SIG-M5 treated with dmso at 0.1 percent for 504 hours (cell line): ENCODE results near the gene ZBTB16.
A peak's percentile ranks its signal among the peaks of the same experiment; 100 is the strongest.

ENCODE experiments used
- DNase-seq: peaks from one replicate; lab custom pipeline; 2025; ENCODE audit not compliant: unreplicated experiment; lab: John Stamatoyannopoulos, UW

ZBTB16 gene

DNA sequence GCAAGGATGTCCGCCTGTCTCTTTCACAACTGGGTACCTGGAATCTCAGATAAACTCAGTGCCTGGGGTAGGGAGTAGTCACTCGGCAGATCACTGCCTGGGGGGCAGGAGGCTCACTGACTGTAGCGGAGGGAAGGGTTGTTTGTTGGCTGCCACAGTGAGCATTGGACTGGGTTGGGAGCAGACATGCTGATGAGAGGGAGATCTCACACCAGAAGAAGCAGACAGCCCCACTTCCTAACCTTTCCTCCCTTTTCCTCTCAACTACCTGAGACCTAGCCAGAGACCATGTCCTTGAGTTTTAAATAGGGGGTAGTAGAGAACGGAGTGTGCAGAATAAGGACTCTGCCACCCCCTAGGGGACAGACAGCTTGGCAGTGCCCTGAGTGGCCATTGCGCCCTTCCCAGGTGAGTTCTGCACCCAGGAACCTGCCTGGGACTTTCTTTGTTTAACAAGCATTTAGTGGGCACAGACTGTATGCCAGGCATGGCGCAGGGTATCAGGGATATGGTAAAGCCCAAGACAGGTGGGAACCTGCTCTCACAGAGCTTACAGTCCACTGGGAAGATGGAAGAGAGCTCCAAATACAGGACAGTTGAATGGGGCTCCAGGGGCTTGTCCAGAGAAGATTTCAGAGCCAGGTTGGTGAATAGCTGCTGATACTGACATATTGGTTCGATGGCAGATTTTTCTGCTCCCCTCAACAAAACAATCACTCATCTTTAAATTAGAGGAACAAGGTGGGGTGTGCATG lies 121.0 kb downstream of the ZBTB16 start:
- DNase-seq, result no peak

DNA sequence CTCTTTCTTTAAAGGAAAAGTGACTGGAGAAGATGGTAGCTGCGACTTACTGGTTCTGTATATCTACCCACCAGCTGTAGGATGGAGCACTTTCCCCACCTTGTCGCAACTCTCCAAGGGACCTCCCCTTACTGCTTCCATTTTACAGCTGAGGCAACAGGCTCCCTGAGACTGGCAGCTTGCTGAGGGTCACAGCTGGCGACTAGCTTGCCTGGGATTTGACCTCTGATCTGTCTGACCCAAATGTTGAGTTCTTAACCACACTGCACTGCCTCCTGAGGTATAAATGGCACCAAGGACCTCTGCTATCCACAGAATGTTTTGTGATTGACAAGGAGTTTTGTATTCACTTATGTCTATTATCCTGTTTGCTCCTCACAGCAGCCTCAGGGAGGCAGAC lies 121.7 kb downstream of the ZBTB16 start:
- DNase-seq, result no peak

DNA sequence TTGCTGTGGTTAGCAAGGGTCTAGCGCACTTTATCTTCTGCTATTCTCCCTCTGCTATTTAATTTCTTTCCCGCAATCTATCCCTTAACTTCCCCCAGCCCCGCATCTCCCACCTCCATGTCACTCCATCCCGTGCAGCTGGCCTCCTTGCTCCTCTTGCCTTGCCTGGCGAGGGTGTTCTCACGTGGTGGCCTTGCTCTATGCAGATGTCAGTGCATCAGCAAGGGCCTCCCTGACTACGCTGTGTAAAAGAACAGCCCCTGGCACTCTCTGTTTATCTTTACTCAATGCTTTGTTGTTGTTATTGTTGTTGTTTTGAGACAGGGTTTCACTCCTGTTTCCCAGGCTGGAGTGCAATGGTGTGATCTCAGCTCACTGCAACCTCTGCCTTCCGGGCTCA lies 122.2 kb downstream of the ZBTB16 start:
- DNase-seq, result no peak

DNA sequence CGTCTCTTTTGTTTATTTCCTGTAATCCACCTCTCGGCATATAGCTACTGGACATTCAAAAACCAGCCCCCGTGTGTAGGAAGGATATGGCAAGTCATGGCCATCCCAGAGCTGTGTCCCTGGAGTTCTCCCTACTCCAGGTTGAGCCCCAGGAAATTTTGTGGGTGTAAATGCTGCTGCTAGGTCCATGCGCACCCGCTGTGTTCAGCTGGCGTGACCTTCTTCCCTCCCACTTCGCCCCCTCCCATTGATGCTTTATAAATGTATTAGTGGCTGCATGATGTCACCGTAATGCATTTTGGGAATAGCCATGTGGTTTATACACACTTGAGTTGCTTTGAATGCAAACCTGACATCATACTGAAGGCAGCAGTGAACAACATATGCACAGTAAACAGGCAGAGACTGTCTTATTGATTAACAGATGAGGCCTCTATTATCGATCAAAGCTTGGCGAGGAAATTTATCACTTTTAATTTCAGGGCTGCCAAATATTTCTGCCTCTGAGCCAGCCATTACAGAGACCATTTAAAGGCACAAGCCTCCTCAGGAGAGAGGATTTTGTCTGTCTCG lies 123.0 kb downstream of the ZBTB16 start:
- DNase-seq, result no peak

DNA sequence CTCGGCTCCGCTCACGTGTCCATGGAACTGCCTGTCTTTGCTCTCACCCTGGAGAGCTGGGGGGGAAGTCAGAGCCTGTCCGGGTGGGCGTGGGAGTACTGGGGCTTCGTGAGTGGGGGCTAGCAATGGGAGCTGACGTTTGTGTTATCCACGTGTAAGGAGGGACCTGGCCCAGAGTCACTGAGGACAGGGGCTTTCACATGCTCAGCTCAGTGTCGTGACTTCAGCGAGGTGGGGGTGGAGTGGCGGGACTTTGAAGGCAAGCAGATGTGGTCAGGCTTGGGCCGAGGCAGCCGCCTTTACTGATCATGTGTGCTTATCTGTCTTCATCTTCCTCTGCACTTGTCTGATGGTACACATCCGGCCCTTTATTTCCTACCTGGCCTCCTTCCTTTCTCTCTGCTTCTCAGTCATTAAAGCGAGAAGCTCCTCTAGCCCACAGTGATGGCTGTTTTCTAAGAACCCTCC lies 123.6 kb downstream of the ZBTB16 start:
- no peak for DNase-seq

DNA sequence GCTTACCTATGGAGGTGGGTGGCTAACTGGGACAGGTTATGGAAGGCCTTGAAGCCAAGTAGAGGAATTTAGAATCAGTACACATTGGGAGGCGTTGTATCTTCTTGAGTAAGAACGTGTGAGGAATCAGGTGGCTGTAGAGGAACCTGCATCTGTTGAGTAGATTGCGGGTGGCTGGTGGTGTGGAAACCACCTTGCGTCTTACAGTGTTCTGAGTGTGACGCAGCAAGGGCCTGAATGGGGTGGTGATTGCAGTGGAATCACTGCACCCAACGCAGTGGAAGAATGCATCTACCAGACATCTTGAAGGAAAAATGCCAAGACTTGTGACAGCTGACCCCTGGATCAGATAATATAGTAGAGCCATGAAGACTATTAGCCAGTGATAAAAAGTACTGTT lies 125.9 kb downstream of the ZBTB16 start:
- no peak for DNase-seq

DNA sequence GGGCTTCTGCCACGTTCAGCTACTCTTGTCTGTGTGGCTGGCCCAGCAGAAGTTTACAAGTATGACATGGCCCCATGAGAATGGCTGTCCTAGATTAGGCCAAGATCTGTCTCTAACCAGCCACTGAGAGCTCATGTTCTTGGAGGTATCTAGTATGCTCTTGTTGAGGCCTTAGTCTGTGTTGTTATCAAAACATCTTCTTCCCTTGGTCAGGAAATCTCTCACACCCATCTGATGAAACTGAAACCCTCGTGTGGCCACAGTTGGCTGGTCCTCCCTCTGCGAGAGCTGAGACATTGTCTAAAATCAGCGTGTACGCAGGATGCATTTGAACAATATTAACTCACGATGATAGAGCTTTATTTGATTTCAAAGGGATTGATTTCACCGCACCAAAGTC lies 127.7 kb downstream of the ZBTB16 start:
- DNase-seq, result no peak

DNA sequence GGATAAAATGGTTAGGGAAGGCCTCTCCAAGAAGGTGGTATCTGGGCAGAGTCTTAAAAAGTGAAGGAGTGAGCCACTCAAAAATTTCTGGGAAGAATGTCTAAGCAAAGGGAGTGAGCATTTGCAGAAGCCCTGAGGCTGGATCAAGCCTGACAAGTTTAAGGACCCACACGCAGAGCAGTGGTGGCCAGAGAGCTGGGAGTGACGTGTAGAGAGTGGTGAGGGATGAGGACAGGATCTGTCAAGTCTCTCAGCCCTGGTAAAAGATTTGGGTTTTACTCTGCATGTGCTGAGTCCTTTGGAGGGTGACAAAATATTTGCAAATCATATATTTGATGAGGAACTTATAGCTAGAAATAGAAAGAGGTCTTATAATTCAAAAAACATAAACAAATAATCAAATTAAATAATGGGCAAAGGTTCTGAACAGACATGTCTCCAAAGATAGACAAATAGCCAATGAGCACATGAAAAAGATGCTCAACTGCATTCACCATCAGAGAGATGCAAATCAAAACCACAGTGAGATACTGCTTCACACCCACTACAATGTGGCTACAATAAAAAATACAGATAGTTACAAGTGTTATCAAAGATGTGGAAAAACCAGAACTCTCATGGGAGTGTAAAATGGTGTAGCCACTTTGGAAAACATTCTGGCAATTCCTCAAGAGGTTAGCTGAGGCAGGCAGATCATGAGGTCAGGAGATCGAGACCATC lies 129.5 kb downstream of the ZBTB16 start:
- no peak for DNase-seq

DNA sequence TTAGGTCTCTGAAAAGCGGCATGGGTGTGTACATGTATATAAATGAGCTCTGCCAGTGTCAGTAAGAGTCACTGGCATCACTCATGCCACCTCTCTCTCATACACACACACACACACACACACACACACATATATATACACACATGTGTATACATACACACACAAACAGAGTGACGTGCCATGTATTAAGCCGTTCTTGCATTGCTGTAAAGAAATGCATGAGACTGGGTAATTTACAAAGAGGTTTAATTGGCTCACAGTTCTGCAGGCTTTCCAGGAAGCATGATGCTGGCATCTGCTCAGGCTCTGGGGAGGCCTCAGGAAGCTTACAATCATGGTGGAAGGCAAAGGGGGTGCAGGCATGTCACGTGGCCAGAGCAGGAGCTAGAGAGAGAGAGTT lies 131.1 kb downstream of the ZBTB16 start:
- no peak for DNase-seq

DNA sequence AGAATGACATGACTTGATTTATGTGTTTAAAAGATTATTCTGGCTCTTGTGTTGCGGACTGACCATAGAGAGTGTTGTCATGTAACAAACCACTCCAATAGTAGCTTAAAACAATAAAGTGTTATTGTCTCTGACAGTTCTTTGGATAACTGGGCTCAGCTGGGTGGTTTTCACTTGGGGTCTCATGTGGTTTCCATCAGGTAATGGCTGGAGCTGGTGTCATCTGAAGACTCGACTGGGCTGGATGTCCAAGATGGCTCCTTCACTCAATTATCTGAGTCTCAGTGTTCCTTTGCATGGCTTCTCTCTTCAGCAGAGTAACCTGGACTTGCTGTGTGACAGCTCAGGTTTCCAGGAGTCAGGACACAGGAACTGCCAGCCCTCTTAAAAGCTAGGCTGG lies 132.4 kb downstream of the ZBTB16 start:
- DNase-seq, result no peak

DNA sequence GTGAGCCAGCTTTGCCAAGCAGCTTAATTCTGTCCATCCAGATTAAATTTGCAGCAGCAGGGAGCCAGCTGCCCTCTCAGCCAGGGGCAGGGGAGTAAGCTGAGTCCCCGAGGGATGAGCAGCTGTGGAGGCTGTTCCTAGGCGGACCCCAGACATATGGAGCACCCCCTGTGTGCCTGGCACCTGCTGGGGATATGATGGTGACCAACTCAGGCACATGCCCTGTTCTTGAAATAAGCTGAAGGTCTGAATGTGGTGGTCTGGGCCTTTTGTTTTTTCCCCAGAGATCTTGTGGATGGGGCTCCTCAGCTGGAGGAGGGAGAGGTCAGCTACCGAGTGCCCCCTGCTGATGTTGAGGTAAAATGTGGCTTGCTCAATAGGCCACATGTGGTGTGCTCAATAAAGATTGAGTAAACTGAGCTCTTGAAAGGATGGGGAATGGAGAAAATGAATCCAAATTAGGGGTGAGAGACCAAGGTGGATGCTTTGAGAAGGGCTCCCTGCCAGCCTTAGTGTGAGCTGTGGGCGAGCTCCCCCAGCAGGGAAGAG lies 133.4 kb downstream of the ZBTB16 start:
- DNase-seq, result no peak

DNA sequence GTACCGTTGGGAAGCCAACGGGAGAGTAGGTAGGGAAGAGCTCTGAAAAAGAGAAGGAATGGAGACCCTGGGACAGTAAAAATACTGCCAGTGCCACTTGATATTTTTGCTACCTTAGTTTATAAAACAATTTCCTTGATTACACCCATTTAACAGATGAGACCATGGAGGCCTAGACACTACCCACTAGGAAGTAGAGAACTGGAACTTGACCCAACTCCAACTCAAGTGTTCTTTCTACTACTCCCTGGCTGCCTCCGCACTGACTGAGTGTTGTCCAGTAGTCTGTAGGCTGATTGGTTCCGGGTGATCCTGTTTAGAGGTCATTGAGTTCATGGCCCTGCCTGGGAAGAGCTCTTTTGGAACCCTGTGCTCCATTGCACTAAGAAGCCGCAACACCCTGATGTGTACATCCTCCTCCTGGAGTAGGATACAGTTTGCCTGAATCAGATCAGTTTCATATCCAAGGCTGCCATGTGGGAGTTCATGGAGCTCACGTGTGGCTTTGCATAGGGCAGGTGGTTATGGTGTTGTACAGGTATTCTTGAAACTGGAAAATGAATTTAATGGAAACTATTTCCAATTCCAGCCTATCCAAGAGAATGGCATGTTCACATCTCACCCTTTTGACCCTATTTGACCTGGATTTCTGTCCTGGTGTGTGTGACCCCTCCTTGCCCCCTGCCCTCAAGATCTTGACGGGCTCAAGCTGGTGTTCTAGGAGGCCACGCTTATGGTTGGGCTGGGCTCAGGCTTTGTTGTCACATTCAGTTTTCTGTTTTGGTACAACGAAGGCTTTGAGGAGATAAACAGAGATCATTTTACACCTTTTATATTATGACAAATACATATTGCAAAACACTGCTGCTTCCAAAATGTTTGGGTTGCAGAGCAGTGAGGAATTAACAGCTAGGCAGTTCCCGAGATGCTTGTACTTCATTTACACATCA lies 134.5 kb downstream of the ZBTB16 start:
- DNase-seq, result no peak

DNA sequence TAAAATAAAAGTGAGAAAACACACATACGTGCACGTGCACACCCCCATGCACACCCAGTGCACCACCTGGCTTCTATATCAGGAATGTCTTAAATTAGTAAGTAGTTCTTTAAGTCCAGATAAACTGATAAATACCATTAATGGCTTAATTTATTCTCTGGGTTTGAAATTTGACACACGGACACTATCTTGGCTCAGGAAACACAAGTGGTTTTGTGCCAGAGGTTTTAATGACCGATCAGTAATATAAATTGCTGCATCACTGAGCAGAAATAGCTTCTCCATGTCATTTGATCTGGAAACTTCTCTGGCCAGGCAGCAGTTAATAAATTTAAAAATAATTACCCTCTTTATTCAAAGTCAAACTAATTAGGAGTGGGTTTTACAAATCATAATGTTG lies 135.2 kb downstream of the ZBTB16 start:
- no peak for DNase-seq

DNA sequence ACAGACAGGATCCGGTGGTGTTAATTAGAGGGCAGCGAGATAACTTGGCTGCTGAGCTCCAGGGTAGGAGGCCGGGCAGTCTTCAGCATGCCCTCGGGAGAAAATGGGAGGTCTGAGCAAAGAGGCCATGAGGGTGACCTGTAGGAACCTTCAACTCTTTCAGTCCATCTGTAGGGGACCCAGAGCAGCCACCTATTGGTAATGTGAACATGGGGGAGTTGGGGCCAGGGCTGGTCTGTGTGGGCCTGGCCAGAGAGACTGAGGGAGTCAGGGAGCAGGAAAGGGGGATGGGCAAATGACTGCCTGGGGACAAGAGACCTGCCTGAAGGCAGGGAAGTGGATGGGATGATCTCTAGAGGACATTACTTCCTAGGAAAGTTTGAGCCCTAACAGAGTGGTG lies 135.6 kb downstream of the ZBTB16 start:
- no peak for DNase-seq

DNA sequence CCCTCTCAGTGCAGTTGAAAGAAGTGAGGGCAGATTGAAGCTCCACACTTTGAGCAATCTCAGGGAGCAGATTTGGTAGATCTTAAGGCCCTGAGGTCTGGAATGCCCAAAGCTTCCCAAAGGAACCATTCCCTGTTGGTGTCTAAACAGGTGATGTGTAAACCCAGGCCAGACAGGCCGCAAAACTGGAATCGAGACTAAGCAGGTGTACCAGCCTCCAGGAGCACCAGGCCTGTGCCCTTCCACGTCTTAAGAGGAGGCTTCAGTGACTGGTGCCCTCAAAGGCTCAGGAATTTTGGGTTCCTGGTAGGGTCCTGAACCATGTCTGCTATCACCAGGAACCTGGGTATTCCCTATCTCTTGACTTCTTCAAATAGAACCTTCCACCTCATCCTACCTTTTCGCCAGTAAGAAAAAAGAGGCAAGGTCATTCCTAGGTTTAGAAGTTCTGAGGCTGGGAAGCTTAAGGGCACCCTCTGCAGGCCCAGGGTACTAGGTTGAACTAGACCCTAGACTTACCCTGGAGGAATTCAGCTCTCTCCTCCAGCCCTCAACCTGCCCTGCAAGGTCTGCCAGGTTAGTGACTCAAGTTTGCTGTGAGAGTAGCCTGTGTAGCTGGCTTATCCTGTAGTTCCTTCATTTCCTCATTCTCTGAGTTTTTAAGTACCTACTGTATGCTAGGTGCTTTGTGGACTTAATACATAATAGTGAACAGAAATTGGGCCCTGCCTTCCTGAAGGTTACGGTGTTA lies 136.6 kb downstream of the ZBTB16 start:
- peak; percentile 24 for DNase-seq

DNA sequence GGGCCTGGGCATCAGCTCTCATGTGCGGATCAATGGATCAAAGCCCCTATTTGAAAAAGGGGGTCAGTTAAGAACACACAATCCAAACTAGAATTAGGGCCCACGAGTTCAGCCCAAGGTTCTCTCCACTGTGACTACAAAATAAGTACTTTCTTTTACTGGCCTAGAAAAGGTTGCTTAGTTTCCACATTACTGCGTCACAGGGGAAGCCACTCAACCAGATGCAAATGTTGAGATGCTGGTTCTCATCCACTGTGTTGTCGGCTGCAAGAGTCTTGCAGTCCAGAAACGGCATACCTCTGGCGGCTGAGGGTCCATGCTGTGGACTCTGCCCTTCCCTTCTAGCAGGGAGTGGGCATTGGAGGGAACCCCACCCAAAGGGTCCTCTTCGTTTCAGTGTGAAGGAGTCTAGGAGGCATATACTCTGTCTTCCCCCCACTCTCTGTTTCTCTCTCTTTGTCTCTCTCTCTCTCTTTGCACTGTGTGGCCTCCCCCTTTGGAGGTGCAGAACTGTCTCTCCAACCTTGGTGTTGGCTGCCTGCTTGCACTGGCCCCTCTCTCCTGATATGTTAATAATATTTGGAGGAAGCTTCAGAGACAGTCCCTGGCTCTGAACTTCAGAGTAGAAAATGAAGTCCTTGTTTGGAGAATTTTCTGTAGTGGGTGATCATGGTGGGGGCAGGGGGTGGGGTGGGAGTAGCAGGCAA lies 137.6 kb downstream of the ZBTB16 start:
- DNase-seq, result no peak

DNA sequence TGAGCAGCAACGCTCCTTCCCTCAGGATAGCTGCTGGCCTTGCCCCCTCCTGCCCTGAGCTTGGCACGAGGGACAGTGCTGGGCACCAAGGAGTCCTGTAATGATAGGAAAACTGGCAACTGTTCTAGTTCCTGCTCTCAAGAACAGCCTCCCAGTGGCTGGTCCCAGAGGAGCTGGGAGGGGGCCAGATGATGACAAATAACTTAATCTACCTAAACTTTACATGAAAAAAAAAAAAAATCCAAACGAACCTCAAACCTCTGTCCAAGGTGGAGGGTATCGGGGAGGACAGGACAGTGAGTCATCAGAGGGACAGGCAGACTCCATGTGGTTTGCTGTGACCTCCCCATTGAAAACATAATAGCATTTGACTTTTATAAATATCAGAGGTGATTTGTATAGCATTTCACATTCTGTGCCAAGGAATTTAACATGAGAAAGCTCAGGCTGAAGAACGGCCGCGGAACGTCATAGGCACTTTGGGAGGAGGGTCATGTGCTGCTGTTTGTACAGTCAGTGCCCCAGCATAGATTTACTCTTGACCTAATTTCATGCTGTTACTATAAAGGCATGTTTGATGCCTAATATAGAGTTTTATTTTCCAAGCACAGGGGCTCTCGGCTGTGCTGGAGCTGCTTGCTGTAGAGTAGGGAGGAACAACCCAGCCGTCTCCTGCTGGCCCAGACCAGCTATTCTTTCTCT lies 138.4 kb downstream of the ZBTB16 start:
- no peak for DNase-seq

DNA sequence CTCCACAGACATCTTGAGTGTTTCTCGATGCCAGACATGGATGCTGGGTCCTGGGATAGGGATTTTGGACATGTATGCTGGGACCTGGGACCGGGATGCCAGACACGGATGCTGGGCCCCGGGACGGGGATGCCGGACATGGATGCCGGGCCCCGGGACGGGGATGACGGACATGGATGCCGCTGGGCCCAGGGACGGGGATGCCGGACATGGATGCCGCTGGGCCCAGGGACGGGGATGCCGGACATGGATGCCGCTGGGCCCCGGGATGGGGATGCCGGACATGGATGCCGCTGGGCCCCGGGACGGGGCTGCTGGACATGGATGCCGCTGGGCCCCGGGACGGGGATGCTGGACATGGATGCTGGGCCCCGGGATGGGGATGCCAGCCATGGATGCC lies 139.5 kb downstream of the ZBTB16 start:
- no peak for DNase-seq
